GM12875 (cell line): Measurements from ENCODE around the gene SYNGR2.

Experiments
- H3K4me3 ChIP-seq: one replicate; pipeline ENCODE4 v1.5.1; 2011; ENCODE audit warnings: low read depth, low read length, control low read depth
- TF ChIP-seq, protein P1 (sequence below): IDR thresholded peaks from 2 replicates; pipeline ENCODE4 v1.5.1; 2011; ENCODE audit warnings: low read depth, mild to moderate bottlenecking, control low read depth, inconsistent platforms, low read length, moderate library complexity, borderline replicate concordance; ENCODE audit not compliant: insufficient read depth

Gene SYNGR2

GRCh38 chr17:78130437-78131101, 37.8 kb upstream of the SYNGR2 start, which contains the start of gene TMC8:
TMC8 (plus strand) TSS chr17:78130771; CDS start chr17:78131589, 818 bp downstream.
- peak within 1 kb of the TSS; percentile 68 for H3K4me3 ChIP-seq
- TF ChIP-seq, protein P1, sequence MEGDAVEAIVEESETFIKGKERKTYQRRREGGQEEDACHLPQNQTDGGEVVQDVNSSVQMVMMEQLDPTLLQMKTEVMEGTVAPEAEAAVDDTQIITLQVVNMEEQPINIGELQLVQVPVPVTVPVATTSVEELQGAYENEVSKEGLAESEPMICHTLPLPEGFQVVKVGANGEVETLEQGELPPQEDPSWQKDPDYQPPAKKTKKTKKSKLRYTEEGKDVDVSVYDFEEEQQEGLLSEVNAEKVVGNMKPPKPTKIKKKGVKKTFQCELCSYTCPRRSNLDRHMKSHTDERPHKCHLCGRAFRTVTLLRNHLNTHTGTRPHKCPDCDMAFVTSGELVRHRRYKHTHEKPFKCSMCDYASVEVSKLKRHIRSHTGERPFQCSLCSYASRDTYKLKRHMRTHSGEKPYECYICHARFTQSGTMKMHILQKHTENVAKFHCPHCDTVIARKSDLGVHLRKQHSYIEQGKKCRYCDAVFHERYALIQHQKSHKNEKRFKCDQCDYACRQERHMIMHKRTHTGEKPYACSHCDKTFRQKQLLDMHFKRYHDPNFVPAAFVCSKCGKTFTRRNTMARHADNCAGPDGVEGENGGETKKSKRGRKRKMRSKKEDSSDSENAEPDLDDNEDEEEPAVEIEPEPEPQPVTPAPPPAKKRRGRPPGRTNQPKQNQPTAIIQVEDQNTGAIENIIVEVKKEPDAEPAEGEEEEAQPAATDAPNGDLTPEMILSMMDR, result no peak

DNA sequence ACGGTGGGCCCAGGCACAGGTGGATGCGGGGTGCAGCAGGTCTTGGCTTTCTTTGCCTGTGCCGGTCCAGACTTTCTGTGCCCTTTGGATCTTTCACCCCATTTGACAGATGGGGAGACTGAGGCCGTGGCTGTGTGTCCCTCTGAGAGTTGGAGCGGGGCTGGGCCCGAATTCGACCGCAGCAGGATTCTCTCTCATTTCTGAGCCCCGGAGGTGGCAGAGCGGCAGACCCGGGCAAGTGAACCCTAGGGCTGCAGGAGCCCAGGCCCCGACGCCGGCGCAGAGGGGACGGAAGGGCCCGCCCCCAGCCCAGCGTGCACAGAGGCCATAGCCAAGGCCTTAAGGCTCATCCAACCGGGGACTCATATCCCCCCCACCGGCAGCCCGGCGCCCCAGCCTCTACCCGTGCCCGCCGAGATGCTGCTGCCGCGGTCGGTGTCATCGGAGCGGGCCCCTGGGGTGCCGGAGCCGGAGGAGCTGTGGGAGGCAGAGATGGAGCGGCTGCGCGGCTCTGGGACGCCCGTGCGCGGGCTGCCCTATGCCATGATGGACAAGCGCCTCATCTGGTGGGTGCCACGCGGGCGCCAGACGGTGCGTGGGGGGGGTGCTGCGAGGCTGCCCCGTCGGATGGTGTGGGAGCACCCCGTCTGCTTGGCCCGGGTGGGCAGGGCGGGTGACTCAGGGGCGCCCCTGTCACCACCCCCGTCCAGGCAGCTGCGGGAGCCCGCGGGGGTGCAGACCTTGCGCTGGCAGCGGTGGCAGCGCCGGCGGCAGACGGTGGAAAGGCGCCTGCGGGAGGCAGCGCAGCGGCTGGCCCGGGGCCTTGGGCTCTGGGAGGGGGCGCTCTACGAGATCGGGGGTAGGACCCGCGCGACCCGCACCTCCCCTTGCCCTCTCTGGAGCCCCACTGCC, 37.0 kb upstream of the SYNGR2 start:
- peak overlapping the region; percentile 68 for H3K4me3 ChIP-seq
- TF ChIP-seq, protein P1, result no peak

DNA sequence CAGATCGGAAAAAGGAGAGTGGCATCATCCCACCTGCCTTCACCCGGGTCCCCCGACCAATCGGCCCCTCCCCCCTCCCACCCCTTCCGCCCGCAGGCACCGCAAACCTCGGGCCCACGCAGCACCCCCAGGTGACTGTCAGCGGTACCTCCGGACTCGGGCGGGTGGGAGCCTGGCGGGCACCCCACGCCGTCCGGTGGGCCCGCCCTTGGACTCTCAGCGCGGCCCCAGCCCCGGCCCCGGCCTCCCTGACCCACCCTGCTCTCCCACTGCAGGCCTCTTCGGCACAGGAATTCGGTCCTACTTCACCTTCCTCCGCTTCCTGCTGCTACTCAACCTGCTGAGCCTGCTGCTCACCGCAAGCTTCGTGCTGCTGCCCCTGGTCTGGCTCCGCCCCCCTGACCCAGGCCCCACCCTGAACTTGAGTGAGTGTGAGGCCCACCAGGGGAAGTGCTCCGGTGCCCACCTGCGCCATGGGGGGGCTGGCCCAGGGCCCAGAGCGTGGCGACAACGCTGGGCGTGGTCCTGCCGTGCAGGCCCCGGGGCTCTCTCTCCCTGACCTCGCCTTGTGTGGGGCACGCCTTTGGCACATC, 36.2 kb upstream of the SYNGR2 start:
- H3K4me3 ChIP-seq, result peak overlapping the region; percentile 68

DNA sequence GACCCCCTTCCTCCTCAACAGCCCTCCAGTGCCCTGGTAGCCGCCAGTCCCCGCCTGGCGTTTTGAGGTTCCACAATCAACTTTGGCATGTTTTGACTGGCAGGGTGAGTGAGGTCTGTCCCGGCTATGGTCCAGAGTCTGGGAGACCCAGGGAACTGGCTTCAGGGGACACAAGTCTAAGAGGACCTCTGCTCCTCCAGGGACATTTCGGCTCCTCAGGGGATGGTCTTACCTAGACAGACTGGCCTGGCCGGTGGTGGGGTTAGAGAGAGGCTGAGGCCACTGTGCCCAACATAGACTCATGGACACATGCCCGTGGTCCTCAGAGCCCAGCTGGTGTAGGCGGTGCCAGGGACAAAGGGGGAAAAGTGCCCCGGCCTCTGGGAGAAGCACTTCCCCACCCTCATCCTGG, 35.6 kb upstream of the SYNGR2 start:
- peak overlapping the region; percentile 68 for H3K4me3 ChIP-seq
- TF ChIP-seq, protein P1, result no peak

More for the DNA sequence above, 36.2 kb upstream of the SYNGR2 start:
- TF ChIP-seq, protein P1, result no peak

GRCh38 chr17:78133179-78133951, 35.0 kb upstream of the SYNGR2 start:
- H3K4me3 ChIP-seq, result peak overlapping the region; percentile 68
- TF ChIP-seq, protein P1, result no peak
